Epithelial cell of esophagus (primary cell): ENCODE data around the gene NTF3.
"Not testable (repeated sequence)": the region's sequence is repeated elsewhere in the genome, so short reads cannot be mapped to it uniquely, and the experiment has no call there.

ENCODE experiments used
- DNase-seq: peaks from one replicate; pipeline ENCODE4 v3.0.0; 2010; ENCODE audit warnings: low read depth
- H3K4me3 ChIP-seq: 2 replicates; pipeline ENCODE4 v1.5.1; 2011; ENCODE audit warnings: mild to moderate bottlenecking, low read length, control low read depth
- CTCF ChIP-seq: IDR thresholded peaks from 2 replicates; pipeline ENCODE4 v1.5.1; 2011; ENCODE audit warnings: low read depth, mild to moderate bottlenecking, low read length, control low read depth, inconsistent platforms; ENCODE audit not compliant: insufficient read depth; ENCODE audit errors: missing control alignments

Gene NTF3

GRCh38 chr12:5525783-5526367 lies 94.0 kb downstream of the NTF3 start:
- no peak for DNase-seq
- TF ChIP-seq CTCF: no peak
- H3K4me3 ChIP-seq: no peak overlapping the region

- DNase-seq: no peak
- no peak overlapping the region for H3K4me3 ChIP-seq
- TF ChIP-seq CTCF: no peak
Measured at GRCh38 chr12:5533368-5533767, 101.5 kb downstream of the NTF3 start.

GRCh38 chr12:5534426-5535199 lies 102.7 kb downstream of the NTF3 start:
- DNase-seq: no peak
- no peak for TF ChIP-seq CTCF
- H3K4me3 ChIP-seq: no peak overlapping the region

GRCh38 chr12:5535541-5535940 lies 103.6 kb downstream of the NTF3 start:
- no peak overlapping the region for H3K4me3 ChIP-seq
- TF ChIP-seq CTCF: no peak
- no peak for DNase-seq

- DNase-seq, H3K4me3 ChIP-seq: not testable (repeated sequence)
Measured at GRCh38 chr12:5537026-5537615, 105.2 kb downstream of the NTF3 start.

GRCh38 chr12:5537771-5538170 lies 105.9 kb downstream of the NTF3 start:
- TF ChIP-seq CTCF: no peak
- no peak overlapping the region for H3K4me3 ChIP-seq
- DNase-seq: no peak
